WTC11 (cell line): ENCODE data around the gene PNPLA8. TPM values are rescaled to one million over a fixed set of nuclear protein-coding genes. Genes with fewer than 3 reads are reported as not detected.

Experiments used
- ATAC-seq: fragments of 200-7000 bp; cut with Tn5 transposase; 2 replicates; pipeline ENCODE4 v1.10.0; 2021; ENCODE audit warnings: mild to moderate bottlenecking, moderate library complexity
- CTCF ChIA-PET: fragments of 300-600 bp; sonication (Branson Sonifier 250); formaldehyde crosslinking; loops from one replicate; lab custom pipeline; 2021; ENCODE audit warnings: antibody characterized with exemption; lab: Charles Lee
- POLR2A ChIA-PET: fragments of 350-600 bp; sonication (Branson Sonifier 250); formaldehyde crosslinking; loops from one replicate; lab custom pipeline; 2021; ENCODE audit warnings: antibody characterized with exemption; lab: Charles Lee
- DNase-seq: peaks from one replicate; pipeline ENCODE4 v3.0.0; 2021; ENCODE audit warnings: low spot score
- H3K27ac Mint-ChIP-seq: 2 replicates; pipeline ENCODE4 v1.8.0; 2021; ENCODE audit warnings: mixed read lengths
- H3K27me3 Mint-ChIP-seq: 2 replicates; pipeline ENCODE4 v1.8.0; 2021; ENCODE audit warnings: low read depth, mild to moderate bottlenecking, moderate library complexity, mixed read lengths
- H3K36me3 Mint-ChIP-seq: 2 replicates; pipeline ENCODE4 v1.8.0; 2021; ENCODE audit warnings: mixed read lengths
- H3K4me1 Mint-ChIP-seq: 2 replicates; pipeline ENCODE4 v1.8.0; 2022; ENCODE audit warnings: mixed read lengths
- H3K4me3 Mint-ChIP-seq: 2 replicates; pipeline ENCODE4 v1.8.0; 2021; ENCODE audit warnings: mild to moderate bottlenecking, moderate library complexity, mixed read lengths
- H3K9me3 Mint-ChIP-seq: 2 replicates; pipeline ENCODE4 v1.8.0; 2021; ENCODE audit warnings: mixed read lengths
- E2F4 ChIP-seq: sonication (generic); formaldehyde crosslinking; IDR thresholded peaks from 2 replicates; pipeline ENCODE4 v1.8.1; 2022; ENCODE audit warnings: low read depth, mild to moderate bottlenecking, moderate library complexity, missing genetic modification reagents, borderline replicate concordance
- ELF4 ChIP-seq: sonication (generic); formaldehyde crosslinking; IDR thresholded peaks from 2 replicates; pipeline ENCODE4 v1.8.1; 2022; ENCODE audit warnings: low read depth, mild to moderate bottlenecking, moderate library complexity, missing genetic modification reagents
- ESRRA ChIP-seq: sonication (generic); formaldehyde crosslinking; IDR thresholded peaks from 2 replicates; pipeline ENCODE4 v1.8.1; 2022; ENCODE audit warnings: mild to moderate bottlenecking, missing genetic modification reagents, borderline replicate concordance
- ETV6 ChIP-seq: sonication (generic); formaldehyde crosslinking; IDR thresholded peaks from 2 replicates; pipeline ENCODE4 v1.8.1; 2022; ENCODE audit warnings: mild to moderate bottlenecking, missing genetic modification reagents
- GTF2I ChIP-seq: fragments of 250-450 bp; sonication (Bioruptor Pico); conservative IDR thresholded peaks from 2 replicates; pipeline ENCODE4 v1.4.0; 2021; ENCODE audit warnings: mild to moderate bottlenecking
- HMGXB4 ChIP-seq: sonication (generic); formaldehyde crosslinking; IDR thresholded peaks from 2 replicates; pipeline ENCODE4 v1.8.1; 2023; ENCODE audit warnings: mild to moderate bottlenecking, moderate library complexity, missing genetic modification reagents
- MLX ChIP-seq: sonication (generic); formaldehyde crosslinking; IDR thresholded peaks from 2 replicates; pipeline ENCODE4 v1.8.1; 2023; ENCODE audit warnings: mild to moderate bottlenecking, missing genetic modification reagents, moderate library complexity
- RELA ChIP-seq: sonication (generic); formaldehyde crosslinking; IDR thresholded peaks from 2 replicates; pipeline ENCODE4 v1.8.1; 2022; ENCODE audit warnings: missing genetic modification reagents, mild to moderate bottlenecking, borderline replicate concordance
- TCF7 ChIP-seq: sonication (generic); formaldehyde crosslinking; IDR thresholded peaks from 2 replicates; pipeline ENCODE4 v1.8.0; 2022; ENCODE audit warnings: mild to moderate bottlenecking, low read depth, missing genetic modification reagents, moderate library complexity
- TEAD1 ChIP-seq: sonication (generic); formaldehyde crosslinking; IDR thresholded peaks from 2 replicates; pipeline ENCODE4 v1.8.0; 2022; ENCODE audit warnings: mild to moderate bottlenecking, missing genetic modification reagents
- TEAD4 ChIP-seq: sonication (generic); formaldehyde crosslinking; IDR thresholded peaks from 2 replicates; pipeline ENCODE4 v1.8.0; 2022; ENCODE audit warnings: mild to moderate bottlenecking, missing genetic modification reagents
- USF2 ChIP-seq: sonication (generic); formaldehyde crosslinking; IDR thresholded peaks from 2 replicates; pipeline ENCODE4 v1.8.1; 2023; ENCODE audit warnings: mild to moderate bottlenecking, missing genetic modification reagents, moderate library complexity
- ZMAT4 ChIP-seq: fragments of 250-450 bp; sonication (Bioruptor Pico); IDR thresholded peaks from 2 replicates; pipeline ENCODE4 v1.9.0; 2021; ENCODE audit warnings: mild to moderate bottlenecking
- ZNF416 ChIP-seq: fragments of 250-450 bp; sonication (Bioruptor Pico); IDR thresholded peaks from 2 replicates; pipeline ENCODE4 v1.9.0; 2021; ENCODE audit warnings: mild to moderate bottlenecking, inconsistent platforms
- ZNF423 ChIP-seq: fragments of 250-450 bp; sonication (Bioruptor Pico); IDR thresholded peaks from 2 replicates; pipeline ENCODE4 v2.1.2; 2022; ENCODE audit warnings: mild to moderate bottlenecking, moderate library complexity
- ZNF512 ChIP-seq: sonication (generic); formaldehyde crosslinking; IDR thresholded peaks from 2 replicates; pipeline ENCODE4 v1.8.1; 2022; ENCODE audit warnings: missing genetic modification reagents, borderline replicate concordance
- total RNA-seq: library from RNA; stranded (reverse); gene quantifications from 3 replicates; pipeline ENCODE4 v1.2.3, GENCODE V29; 2021
- TF ChIP-seq, protein P1 (sequence below): fragments of 250-450 bp; sonication (Bioruptor Pico); IDR thresholded peaks from 2 replicates; pipeline ENCODE4 v1.8.0; 2021; ENCODE audit warnings: mild to moderate bottlenecking
- TF ChIP-seq, protein P2 (sequence below): sonication (generic); formaldehyde crosslinking; IDR thresholded peaks from 2 replicates; pipeline ENCODE4 v1.8.1; 2022; ENCODE audit warnings: mild to moderate bottlenecking, missing genetic modification reagents, moderate library complexity, borderline replicate concordance
- TF ChIP-seq, protein P3 (sequence below): sonication (generic); formaldehyde crosslinking; IDR thresholded peaks from 2 replicates; pipeline ENCODE4 v1.8.0; 2023; ENCODE audit warnings: missing genetic modification reagents
- TF ChIP-seq, protein P4 (sequence below): sonication (generic); formaldehyde crosslinking; IDR thresholded peaks from 2 replicates; pipeline ENCODE4 v1.8.0; 2022; ENCODE audit warnings: mild to moderate bottlenecking, missing genetic modification reagents
- TF ChIP-seq, protein P5 (sequence below): sonication (generic); formaldehyde crosslinking; IDR thresholded peaks from 2 replicates; pipeline ENCODE4 v1.8.0; 2022; ENCODE audit warnings: mild to moderate bottlenecking, missing genetic modification reagents

PNPLA8 gene
- total RNA-seq, 1 experiment from 2014 or later = 12.4 TPM

- Mint-ChIP-seq H3K36me3 (peaks cover 26% of the 10 kb centered on the region), H3K9me3 (no peaks in the 10 kb centered on the region), H3K27ac (peak within 1 kb of the TSS; percentile 98), H3K27me3 (no peaks in the 10 kb centered on the region), H3K4me3 (peak within 1 kb of the TSS; percentile 94), H3K4me1 (peaks cover 27% of the 10 kb centered on the region)
- DNase-seq (peak; percentile 99), ATAC-seq (peak; percentile 94)
- ChIA-PET CTCF (interaction anchor here (1.1 to 1.3 kb wide), 2 partner anchors 42 to 455 kb away, joined by 3 read pairs; no protein-coding TSS in a partner anchor), POLR2A (interaction anchor here (0.7 to 1.8 kb wide), 3 partner anchors 9 to 44 kb away, joined by 3 to 23 read pairs (median 7); partner anchors contain the start of gene PNPLA8)
- TF ChIP-seq RELA (peak; percentile 89; the same call in 1 of the 2 replicates), ZNF512 (CRISPR knock-in tag) (no peak), E2F4 (peak; percentile 74), ZNF416 (peak; percentile 79), TEAD1 (peak; percentile 91), ZMAT4 (CRISPR knock-in tag) (no peak), MLX (CRISPR knock-in tag) (0 out of 2 replicates have a peak, but pooled peaks have one; percentile 57), USF2 (peak; percentile 100), TCF7 (CRISPR knock-in tag) (peak; percentile 85; the same call in 1 of the 2 replicates), ZNF423 (CRISPR knock-in tag) (peak; percentile 59), TEAD4 (peak; percentile 67; the same call in 1 of the 2 replicates), ESRRA (CRISPR knock-in tag) (peak; percentile 83), ETV6 (peak; percentile 99), ELF4 (CRISPR knock-in tag) (0 out of 2 replicates have a peak, but pooled peaks have one; percentile 24), GTF2I (CRISPR knock-in tag) (0 out of 2 replicates have a peak, but pooled peaks have one; percentile 18), HMGXB4 (peak; percentile 72; the same call in 1 of the 2 replicates)
- TF ChIP-seq, protein P1, sequence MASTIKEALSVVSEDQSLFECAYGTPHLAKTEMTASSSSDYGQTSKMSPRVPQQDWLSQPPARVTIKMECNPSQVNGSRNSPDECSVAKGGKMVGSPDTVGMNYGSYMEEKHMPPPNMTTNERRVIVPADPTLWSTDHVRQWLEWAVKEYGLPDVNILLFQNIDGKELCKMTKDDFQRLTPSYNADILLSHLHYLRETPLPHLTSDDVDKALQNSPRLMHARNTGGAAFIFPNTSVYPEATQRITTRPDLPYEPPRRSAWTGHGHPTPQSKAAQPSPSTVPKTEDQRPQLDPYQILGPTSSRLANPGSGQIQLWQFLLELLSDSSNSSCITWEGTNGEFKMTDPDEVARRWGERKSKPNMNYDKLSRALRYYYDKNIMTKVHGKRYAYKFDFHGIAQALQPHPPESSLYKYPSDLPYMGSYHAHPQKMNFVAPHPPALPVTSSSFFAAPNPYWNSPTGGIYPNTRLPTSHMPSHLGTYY (CRISPR knock-in tag) = no peak
- TF ChIP-seq, protein P2, sequence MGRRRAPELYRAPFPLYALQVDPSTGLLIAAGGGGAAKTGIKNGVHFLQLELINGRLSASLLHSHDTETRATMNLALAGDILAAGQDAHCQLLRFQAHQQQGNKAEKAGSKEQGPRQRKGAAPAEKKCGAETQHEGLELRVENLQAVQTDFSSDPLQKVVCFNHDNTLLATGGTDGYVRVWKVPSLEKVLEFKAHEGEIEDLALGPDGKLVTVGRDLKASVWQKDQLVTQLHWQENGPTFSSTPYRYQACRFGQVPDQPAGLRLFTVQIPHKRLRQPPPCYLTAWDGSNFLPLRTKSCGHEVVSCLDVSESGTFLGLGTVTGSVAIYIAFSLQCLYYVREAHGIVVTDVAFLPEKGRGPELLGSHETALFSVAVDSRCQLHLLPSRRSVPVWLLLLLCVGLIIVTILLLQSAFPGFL (CRISPR knock-in tag) = peak; percentile 83; the same call in 1 of the 2 replicates
- TF ChIP-seq, protein P3, sequence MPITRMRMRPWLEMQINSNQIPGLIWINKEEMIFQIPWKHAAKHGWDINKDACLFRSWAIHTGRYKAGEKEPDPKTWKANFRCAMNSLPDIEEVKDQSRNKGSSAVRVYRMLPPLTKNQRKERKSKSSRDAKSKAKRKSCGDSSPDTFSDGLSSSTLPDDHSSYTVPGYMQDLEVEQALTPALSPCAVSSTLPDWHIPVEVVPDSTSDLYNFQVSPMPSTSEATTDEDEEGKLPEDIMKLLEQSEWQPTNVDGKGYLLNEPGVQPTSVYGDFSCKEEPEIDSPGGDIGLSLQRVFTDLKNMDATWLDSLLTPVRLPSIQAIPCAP = peak; percentile 86; the same call in 1 of the 2 replicates
- TF ChIP-seq, protein P4, sequence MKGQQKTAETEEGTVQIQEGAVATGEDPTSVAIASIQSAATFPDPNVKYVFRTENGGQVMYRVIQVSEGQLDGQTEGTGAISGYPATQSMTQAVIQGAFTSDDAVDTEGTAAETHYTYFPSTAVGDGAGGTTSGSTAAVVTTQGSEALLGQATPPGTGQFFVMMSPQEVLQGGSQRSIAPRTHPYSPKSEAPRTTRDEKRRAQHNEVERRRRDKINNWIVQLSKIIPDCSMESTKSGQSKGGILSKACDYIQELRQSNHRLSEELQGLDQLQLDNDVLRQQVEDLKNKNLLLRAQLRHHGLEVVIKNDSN (CRISPR knock-in tag) = peak; percentile 99
- TF ChIP-seq, protein P5, sequence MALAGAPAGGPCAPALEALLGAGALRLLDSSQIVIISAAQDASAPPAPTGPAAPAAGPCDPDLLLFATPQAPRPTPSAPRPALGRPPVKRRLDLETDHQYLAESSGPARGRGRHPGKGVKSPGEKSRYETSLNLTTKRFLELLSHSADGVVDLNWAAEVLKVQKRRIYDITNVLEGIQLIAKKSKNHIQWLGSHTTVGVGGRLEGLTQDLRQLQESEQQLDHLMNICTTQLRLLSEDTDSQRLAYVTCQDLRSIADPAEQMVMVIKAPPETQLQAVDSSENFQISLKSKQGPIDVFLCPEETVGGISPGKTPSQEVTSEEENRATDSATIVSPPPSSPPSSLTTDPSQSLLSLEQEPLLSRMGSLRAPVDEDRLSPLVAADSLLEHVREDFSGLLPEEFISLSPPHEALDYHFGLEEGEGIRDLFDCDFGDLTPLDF (CRISPR knock-in tag) = peak; percentile 88
Measured at GRCh38 chr7:108569381-108570145, 43.6 kb upstream of the PNPLA8 start, which contains the start of the genes DNAJB9 and THAP5. DNAJB9 (plus strand) TSS chr7:108569874; CDS start chr7:108571727, 1,853 bp downstream. THAP5 (minus strand) TSS chr7:108569706; CDS start chr7:108569569, 137 bp downstream.
